Common myeloid progenitor, CD34-positive (primary cell): ENCODE measurements around the gene SIGLEC10.
"Not testable (repeated sequence)": the region's sequence is repeated elsewhere in the genome, so short reads cannot be mapped to it uniquely, and the experiment has no call there.

ENCODE experiments used
- CTCF ChIA-PET: fragments of 350-600 bp; sonication (Branson Sonifier 250); formaldehyde crosslinking; loops from one replicate; lab custom pipeline; 2021; ENCODE audit warnings: antibody characterized with exemption; lab: Charles Lee
- POLR2A ChIA-PET: fragments of 350-600 bp; sonication (Branson Sonifier 250); formaldehyde crosslinking; loops from one replicate; lab custom pipeline; 2021; ENCODE audit warnings: antibody characterized with exemption; lab: Charles Lee
- DNase-seq, 3 donors: peaks; one replicate each; pipeline versions ENCODE4 v3.0.0 to v3.0.0-alpha.2; 2013
- H3K27ac ChIP-seq, 2 experiments: 1 replicate in 1 of 2; 2 replicates in 1 of 2; pipeline ENCODE4 v1.7.0; 2013; ENCODE audit warnings: inconsistent platforms in 2 of 2, low read length in 2 of 2, mild to moderate bottlenecking in 2 of 2, low read depth in 1 of 2, moderate library complexity in 1 of 2; ENCODE audit not compliant: severe bottlenecking in 2 of 2, insufficient read depth in 1 of 2, poor library complexity in 1 of 2
- H3K27me3 ChIP-seq, 5 experiments: replicated peaks in 2 of 5; 1 replicate in 3 of 5; 2 replicates in 2 of 5; pipeline versions ENCODE4 v1.6.1 to v1.7.0; 2013; ENCODE audit warnings: low read length in 4 of 5, mild to moderate bottlenecking in 2 of 5, moderate library complexity in 2 of 5, inconsistent platforms in 1 of 5; ENCODE audit not compliant: insufficient read depth in 5 of 5, control insufficient read depth in 4 of 5
- H3K36me3 ChIP-seq, 4 experiments: 1 replicate in 2 of 4; 2 replicates in 2 of 4; pipeline versions ENCODE4 v1.6.1 to v1.7.0; 2013; ENCODE audit warnings: low read length in 3 of 4, control low read depth in 1 of 4, mild to moderate bottlenecking in 1 of 4; ENCODE audit not compliant: control insufficient read depth in 4 of 4, insufficient read depth in 4 of 4
- H3K4me1 ChIP-seq, 4 experiments: 1 replicate in 3 of 4; 2 replicates in 1 of 4; pipeline versions ENCODE4 v1.6.1 to v1.7.1; 2013; ENCODE audit warnings: low read length in 3 of 4, mild to moderate bottlenecking in 3 of 4, control low read depth in 1 of 4, inconsistent platforms in 1 of 4, moderate library complexity in 1 of 4; ENCODE audit not compliant: control insufficient read depth in 4 of 4, insufficient read depth in 4 of 4; ENCODE audit errors: control extremely low read depth in 1 of 4
- H3K4me3 ChIP-seq, 7 experiments: 1 replicate in 4 of 7; 2 replicates in 3 of 7; pipeline versions ENCODE4 v1.5.1 to v1.7.0; 2013; ENCODE audit warnings: mild to moderate bottlenecking in 7 of 7, low read length in 6 of 7, moderate library complexity in 6 of 7, inconsistent platforms in 2 of 7, low read depth in 2 of 7, control low read depth in 1 of 7; ENCODE audit not compliant: insufficient read depth in 4 of 7, control insufficient read depth in 1 of 7; ENCODE audit errors: extremely low read depth in 1 of 7
- H3K9me3 ChIP-seq, 5 experiments: 1 replicate in 4 of 5; 2 replicates in 1 of 5; pipeline versions ENCODE4 v1.6.1 to v1.7.1; 2013; ENCODE audit warnings: low read length in 4 of 5, mild to moderate bottlenecking in 2 of 5, inconsistent platforms in 1 of 5, low read depth in 1 of 5, moderate library complexity in 1 of 5; ENCODE audit not compliant: control insufficient read depth in 4 of 5, insufficient read depth in 2 of 5; ENCODE audit errors: control extremely low read depth in 1 of 5
- WGBS: methylation state at CpG from one replicate; pipeline ENCODE4 v1.1.5; 2013; ENCODE audit not compliant: insufficient coverage; 5-methylcytosine and 5-hydroxymethylcytosine counted together

Gene SIGLEC10

GRCh38 chr19:51448411-51449016 is 31.1 kb upstream of the SIGLEC10 start:
- H3K4me1 ChIP-seq, result peaks cover 5 to 18% (median 15%) of the 10 kb centered on the region in 4 experiments
- H3K4me3 ChIP-seq, result peak overlapping the region in 5 of 7 experiments; percentile 5 to 62 (median 32)
- H3K27ac ChIP-seq, result no peak overlapping the region
- CTCF ChIA-PET, result interaction anchor here (1.0 to 2.3 kb wide), 5 partner anchors 9 to 211 kb away, joined by 3 to 6 read pairs (median 4); no protein-coding TSS in a partner anchor
- WGBS, result 0% methylated on average over 9 of the region's 13 CpGs
- POLR2A ChIA-PET, result no interaction called here
- peaks cover 0 to 5% (median 2%) of the 10 kb centered on the region in 5 experiments for H3K9me3 ChIP-seq
- peak; percentile 29 to 81 (median 65) for DNase-seq
- H3K36me3 ChIP-seq, result no peaks in the 10 kb centered on the region
- H3K27me3 ChIP-seq, result no peaks in the 10 kb centered on the region

DNA sequence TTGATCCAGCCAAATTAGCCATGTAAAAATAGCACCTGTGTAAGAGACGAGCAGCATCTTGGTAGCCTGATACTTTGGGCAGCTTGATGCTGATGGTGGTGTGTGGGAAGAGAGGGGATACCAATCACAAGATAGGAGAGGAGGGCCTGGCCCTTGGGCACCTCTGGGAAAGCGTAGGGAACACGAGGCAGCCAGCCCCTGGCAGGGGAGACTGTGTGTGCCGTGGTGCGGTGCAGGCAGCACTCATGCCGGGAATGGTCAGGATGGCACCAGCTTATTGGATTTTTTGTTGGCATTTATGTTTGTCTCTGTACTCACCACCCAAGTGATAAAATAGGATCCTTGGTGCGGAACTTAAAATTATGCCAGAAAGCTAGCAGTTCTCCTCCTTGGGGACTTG is 30.6 kb upstream of the SIGLEC10 start:
- 95% methylated on average over 7 of the region's 7 CpGs for WGBS
- H3K27ac ChIP-seq, result no peak overlapping the region
- no peaks in the 10 kb centered on the region for H3K36me3 ChIP-seq
- H3K9me3 ChIP-seq, result peaks cover 0 to 5% (median 2%) of the 10 kb centered on the region in 5 experiments
- no peak for DNase-seq
- peaks cover 5 to 18% (median 15%) of the 10 kb centered on the region in 4 experiments for H3K4me1 ChIP-seq
- CTCF ChIA-PET, result interaction anchor here (1.3 to 2.3 kb wide), 3 partner anchors 30 to 109 kb away, joined by 4 to 6 read pairs (median 4); no protein-coding TSS in a partner anchor
- POLR2A ChIA-PET, result no interaction called here
- no peaks in the 10 kb centered on the region for H3K27me3 ChIP-seq
- peak overlapping the region in 3 of 7 experiments; percentile 5 to 62 (median 33) for H3K4me3 ChIP-seq

- WGBS, result 100% methylated on average over 3 of the region's 3 CpGs
- CTCF ChIA-PET, result interaction anchor here (0.7 to 2.3 kb wide), 5 partner anchors 9 to 109 kb away, joined by 3 to 6 read pairs (median 4); no protein-coding TSS in a partner anchor
- POLR2A ChIA-PET, result not testable (repeated sequence)
These were observed 30.1 kb upstream of the SIGLEC10 start for GRCh38 chr19:51447510-51447909.

GRCh38 chr19:51441410-51442390 is 24.3 kb upstream of the SIGLEC10 start:
- Histone ChIP-seq H3K4me1 (peaks cover 5 to 26% (median 23%) of the 10 kb centered on the region in 4 experiments), H3K36me3 (no peaks in the 10 kb centered on the region), H3K27me3 (peaks cover 0 to 2% (median 0%) of the 10 kb centered on the region in 5 experiments), H3K9me3 (no peaks in the 10 kb centered on the region), H3K4me3 (peak overlapping the region in 6 of 7 experiments; percentile 21 to 79 (median 52)), H3K27ac (peak overlapping the region in 1 of 2 experiments; percentile 65)
- 12% methylated on average over 24 of the region's 31 CpGs for WGBS
- POLR2A ChIA-PET, result no interaction called here
- DNase-seq, result peak; percentile 52 to 86 (median 80)
- CTCF ChIA-PET, result interaction anchor here (1.1 to 4.5 kb wide), 6 partner anchors 14 to 146 kb away, joined by 3 to 40 read pairs (median 4); no protein-coding TSS in a partner anchor

More at GRCh38 chr19:51447510-51447909, 30.1 kb upstream of the SIGLEC10 start:
- not testable (repeated sequence) for H3K4me3 ChIP-seq, H3K27me3 ChIP-seq, H3K27ac ChIP-seq, H3K36me3 ChIP-seq, H3K9me3 ChIP-seq, DNase-seq
- peaks cover 5 to 19% (median 15%) of the 10 kb centered on the region in 4 experiments for H3K4me1 ChIP-seq

DNA sequence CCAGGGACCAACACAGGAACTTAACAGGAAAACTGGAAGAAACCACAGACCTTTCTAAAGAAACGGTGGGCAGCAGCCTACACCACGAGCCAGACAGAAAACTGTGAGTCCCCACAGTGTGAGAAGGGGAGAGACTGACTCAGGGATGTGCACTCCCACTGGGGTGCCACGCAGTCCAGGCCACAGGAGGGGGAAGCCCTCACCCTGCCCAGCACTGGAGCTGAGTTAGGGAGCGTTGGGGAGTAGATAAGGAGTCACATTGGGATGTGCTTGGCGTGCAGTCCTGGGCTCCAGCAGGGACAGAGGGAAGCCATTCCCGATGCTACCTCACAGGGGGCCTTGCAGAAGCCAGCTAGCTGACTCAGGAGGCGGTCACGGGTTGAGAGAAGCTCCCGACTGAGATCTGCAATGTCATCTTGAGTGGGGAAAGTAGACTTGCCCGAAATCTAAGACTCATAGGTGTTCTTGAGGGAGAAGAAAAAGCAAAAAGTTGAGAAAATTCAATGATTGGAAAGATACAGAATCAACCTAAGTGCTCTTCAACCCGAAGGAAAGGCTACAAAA is 23.5 kb upstream of the SIGLEC10 start:
- Histone ChIP-seq H3K9me3 (no peaks in the 10 kb centered on the region), H3K27ac (peak overlapping the region in 1 of 2 experiments; percentile 65), H3K27me3 (peaks cover 0 to 4% (median 0%) of the 10 kb centered on the region in 5 experiments), H3K36me3 (no peaks in the 10 kb centered on the region), H3K4me3 (peak overlapping the region in 6 of 7 experiments; percentile 21 to 79 (median 52)), H3K4me1 (peaks cover 5 to 26% (median 23%) of the 10 kb centered on the region in 4 experiments)
- ChIA-PET CTCF (interaction anchor here (0.6 to 4.5 kb wide), 11 partner anchors 13 to 216 kb away, joined by 3 to 40 read pairs (median 4); no protein-coding TSS in a partner anchor), POLR2A (interaction anchor here (0.9 kb wide), 1 partner anchor 19 kb away, joined by 7 read pairs; no protein-coding TSS in a partner anchor)
- WGBS, result 0% methylated on average over 11 of the region's 11 CpGs
- peak; percentile 45 to 78 (median 71) for DNase-seq

GRCh38 chr19:51440052-51440451 is 22.6 kb upstream of the SIGLEC10 start:
- Histone ChIP-seq H3K36me3 (no peaks in the 10 kb centered on the region), H3K27me3 (peaks cover 0 to 4% (median 0%) of the 10 kb centered on the region in 5 experiments), H3K4me3 (no peak overlapping the region), H3K9me3 (no peaks in the 10 kb centered on the region), H3K4me1 (peaks cover 5 to 26% (median 23%) of the 10 kb centered on the region in 4 experiments), H3K27ac (no peak overlapping the region)
- WGBS, result 100% methylated on average over 1 of the region's 2 CpGs
- ChIA-PET CTCF (interaction anchor here (0.6 to 4.5 kb wide), 16 partner anchors 9 to 217 kb away, joined by 3 to 40 read pairs (median 4); partner anchors contain the start of gene SIGLEC10), POLR2A (interaction anchor here (0.6 to 0.9 kb wide), 2 partner anchors 18 to 25 kb away, joined by 3 to 7 read pairs; no protein-coding TSS in a partner anchor)
- DNase-seq, result no peak
